ENCODE data around the gene ESPL1. TPM values are rescaled to one million over a fixed set of nuclear protein-coding genes. Genes with fewer than 3 reads are reported as not detected.
"Not testable (repeated sequence)": the region's sequence is repeated elsewhere in the genome, so short reads cannot be mapped to it uniquely, and the experiment has no call there.

Gene ESPL1
- total RNA-seq, 1 donor from 2014 or later: 1.2 TPM

GRCh38 chr12:53290661-53291060, 22.6 kb downstream of the ESPL1 start:
- ATAC-seq (no peak), DNase-seq (ENCODE audit: low spot score) (no peak)
- intact Hi-C loops (cut with DNase I): no loop called here

GRCh38 chr12:53292426-53292825, 24.3 kb downstream of the ESPL1 start:
- intact Hi-C loops (cut with DNase I): no loop called here
- no peak for ATAC-seq
- DNase-seq (ENCODE audit: low spot score): no peak

GRCh38 chr12:53295070-53295890, 27.2 kb downstream of the ESPL1 start, which contains the start of gene PFDN5:
Gene PFDN5 (plus strand): TSS chr12:53295542. CDS start chr12:53295568, 26 bp downstream.
- DNase-seq (ENCODE audit: low spot score) (peak; percentile 92), ATAC-seq (peak; percentile 93)
- intact Hi-C loops (cut with DNase I): no loop called here

GRCh38 chr12:53295891-53296219, 27.8 kb downstream of the ESPL1 start:
- no peak for DNase-seq (ENCODE audit: low spot score)
- no peak for ATAC-seq
- intact Hi-C loops (cut with DNase I): no loop called here

- intact Hi-C loops (cut with DNase I); ATAC-seq; DNase-seq (ENCODE audit: low spot score): not testable (repeated sequence)
These were observed 29.0 kb downstream of the ESPL1 start for GRCh38 chr12:53297106-53297505.

GRCh38 chr12:53298164-53298563, 30.1 kb downstream of the ESPL1 start:
- intact Hi-C loops (cut with DNase I): no loop called here
- DNase-seq (ENCODE audit: low spot score) (no peak), ATAC-seq (no peak)

GRCh38 chr12:53299101-53299453, 31.0 kb downstream of the ESPL1 start:
- DNase-seq (ENCODE audit: low spot score) (no peak), ATAC-seq (peak; percentile 39)
- intact Hi-C loops (cut with DNase I): no loop called here

GRCh38 chr12:53299454-53300180, 31.5 kb downstream of the ESPL1 start, which contains the start of gene MYG1:
Gene MYG1 (plus strand): TSS chr12:53299695. CDS start chr12:53299738, 43 bp downstream.
- DNase-seq (ENCODE audit: low spot score) (peak; percentile 91), ATAC-seq (peak; percentile 89)
- intact Hi-C loops (cut with DNase I): no loop called here

- DNase-seq (ENCODE audit: low spot score) (no peak), ATAC-seq (no peak)
- intact Hi-C loops (cut with DNase I): no loop called here
These were observed 32.1 kb downstream of the ESPL1 start for GRCh38 chr12:53300187-53300586.

- ATAC-seq: no peak
- DNase-seq (ENCODE audit: low spot score): no peak
- intact Hi-C loops (cut with DNase I): no loop called here
These were observed 34.8 kb downstream of the ESPL1 start for GRCh38 chr12:53302903-53303302.

- ATAC-seq: no peak
- no peak for DNase-seq (ENCODE audit: low spot score)
- intact Hi-C loops (cut with DNase I): no loop called here
These were observed 38.7 kb downstream of the ESPL1 start for GRCh38 chr12:53306826-53307225.

GRCh38 chr12:53308276-53308675, 40.2 kb downstream of the ESPL1 start:
- ATAC-seq: no peak

GRCh38 chr12:53313996-53314395, 45.9 kb downstream of the ESPL1 start:
- DNase-seq (ENCODE audit: low spot score) (no peak), ATAC-seq (no peak)
- intact Hi-C loops (cut with DNase I): no loop called here

More at GRCh38 chr12:53308276-53308675, 40.2 kb downstream of the ESPL1 start:
- intact Hi-C loops (cut with DNase I): no loop called here
- no peak for DNase-seq (ENCODE audit: low spot score)

GRCh38 chr12:53320352-53321195, 52.5 kb downstream of the ESPL1 start:
- ATAC-seq (no peak), DNase-seq (ENCODE audit: low spot score) (no peak)
- intact Hi-C loops (cut with DNase I): no loop called here

- intact Hi-C loops (cut with DNase I): no loop called here
- ATAC-seq: no peak
These were observed 56.1 kb downstream of the ESPL1 start for GRCh38 chr12:53324113-53324778.

GRCh38 chr12:53324779-53325510, 56.8 kb downstream of the ESPL1 start:
- intact Hi-C loops (cut with DNase I): no loop called here
- ATAC-seq (peak; percentile 88), DNase-seq (ENCODE audit: low spot score) (peak; percentile 96)

More at GRCh38 chr12:53324113-53324778, 56.1 kb downstream of the ESPL1 start:
- DNase-seq (ENCODE audit: low spot score): no peak

- peak; percentile 78 for DNase-seq (ENCODE audit: low spot score)
- ATAC-seq: peak; percentile 4
- intact Hi-C loops (cut with DNase I): no loop called here
These were observed 57.5 kb downstream of the ESPL1 start for GRCh38 chr12:53325511-53326061.

Measured in sciatic nerve (tissue), 2 donors.